NCI-H2171 treated with DMSO at 0.1 percent for 48 hours (cell line): ENCODE results near the gene PNMA8C.
"Not testable (repeated sequence)": the region's sequence is repeated elsewhere in the genome, so short reads cannot be mapped to it uniquely, and the experiment has no call there.

Source experiments
- DNase-seq: peaks from one replicate; lab custom pipeline; 2025; lab: John Stamatoyannopoulos, UW

The PNMA8C gene

DNA sequence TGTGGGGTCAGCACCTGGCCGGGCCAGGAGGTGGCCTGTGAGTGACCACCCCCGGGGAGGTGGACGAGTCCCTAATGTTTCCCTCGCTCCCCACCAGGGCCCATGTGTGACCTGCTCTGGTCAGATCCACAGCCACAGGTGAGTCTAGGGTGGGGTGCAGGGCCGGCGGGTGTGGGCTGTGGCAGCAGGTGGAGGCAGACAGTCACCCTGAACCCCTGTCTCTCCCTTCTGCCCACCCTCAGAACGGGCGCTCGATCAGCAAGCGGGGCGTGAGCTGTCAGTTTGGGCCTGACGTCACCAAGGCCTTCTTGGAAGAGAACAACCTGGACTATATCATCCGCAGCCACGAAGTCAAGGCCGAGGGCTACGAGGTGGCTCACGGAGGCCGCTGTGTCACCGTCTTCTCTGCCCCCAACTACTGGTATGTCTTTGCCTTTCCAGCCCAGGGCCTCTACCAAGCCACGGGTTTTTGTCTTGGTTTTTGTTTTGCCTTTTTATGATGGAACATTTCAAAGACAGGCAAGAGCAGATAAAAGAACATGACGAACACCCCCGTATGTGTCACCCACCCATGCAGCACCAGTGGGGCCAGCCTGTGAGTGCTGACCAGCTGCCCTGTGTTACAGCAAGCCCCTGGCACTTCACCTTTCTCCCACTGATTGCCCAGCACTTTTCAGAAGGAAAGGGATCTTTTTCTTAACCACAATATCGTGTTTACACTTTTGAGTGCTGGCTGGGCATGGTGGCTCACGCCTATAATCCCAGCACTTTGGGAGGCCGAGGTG lies 40.2 kb downstream of the PNMA8C start:
- DNase-seq = no peak

DNA sequence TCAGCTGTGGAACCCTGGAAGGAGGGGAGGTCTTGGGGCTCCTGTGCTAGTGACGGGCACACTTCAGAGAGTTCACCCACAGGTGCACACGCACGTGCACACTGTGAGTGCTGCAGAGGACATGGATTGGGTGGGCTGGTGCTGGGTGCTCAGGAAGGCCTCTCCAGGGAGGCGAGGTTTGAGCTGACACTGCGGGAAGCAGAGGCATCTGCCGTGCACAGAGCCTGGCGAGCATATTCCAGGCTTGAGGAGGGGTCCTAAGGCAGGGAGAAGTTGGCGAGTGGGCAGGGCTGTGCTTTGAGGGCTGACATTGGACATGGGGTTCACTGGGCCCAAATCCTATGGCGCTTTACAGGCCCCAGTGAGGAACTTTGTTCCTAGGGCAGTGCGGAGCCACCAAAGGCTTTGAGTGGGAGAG lies 41.0 kb downstream of the PNMA8C start:
- no peak for DNase-seq

DNA sequence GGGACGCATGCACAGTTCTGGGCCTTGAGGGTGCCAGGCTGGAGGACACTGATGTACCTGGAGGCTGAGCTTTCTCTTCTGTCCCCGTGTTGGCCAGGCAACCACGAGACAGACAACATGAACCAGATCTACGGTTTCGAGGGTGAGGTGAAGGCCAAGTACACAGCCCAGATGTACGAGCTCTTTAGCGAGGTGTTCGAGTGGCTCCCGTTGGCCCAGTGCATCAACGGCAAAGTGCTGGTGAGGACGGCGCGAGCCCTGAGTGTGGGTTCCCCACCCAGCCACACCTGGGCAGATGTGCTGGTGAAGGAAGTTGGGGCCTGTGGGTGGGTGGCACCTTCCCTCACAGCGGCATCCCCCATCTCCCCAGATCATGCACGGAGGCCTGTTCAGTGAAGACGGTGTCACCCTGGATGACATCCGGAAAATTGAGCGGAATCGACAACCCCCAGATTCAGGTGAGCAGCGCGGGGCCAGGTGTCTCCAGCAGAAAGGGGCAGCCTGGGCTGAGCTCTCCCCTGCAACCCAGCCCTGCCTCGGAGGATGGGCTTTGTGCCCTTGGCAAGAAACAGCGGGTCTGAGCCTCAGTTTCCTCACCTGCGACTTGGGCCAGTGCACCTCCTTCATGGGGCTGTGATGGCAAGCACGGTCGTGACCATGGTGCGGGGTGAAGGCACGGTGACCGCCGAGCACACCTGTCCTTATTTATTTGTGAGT lies 41.6 kb downstream of the PNMA8C start:
- DNase-seq = no peak

DNA sequence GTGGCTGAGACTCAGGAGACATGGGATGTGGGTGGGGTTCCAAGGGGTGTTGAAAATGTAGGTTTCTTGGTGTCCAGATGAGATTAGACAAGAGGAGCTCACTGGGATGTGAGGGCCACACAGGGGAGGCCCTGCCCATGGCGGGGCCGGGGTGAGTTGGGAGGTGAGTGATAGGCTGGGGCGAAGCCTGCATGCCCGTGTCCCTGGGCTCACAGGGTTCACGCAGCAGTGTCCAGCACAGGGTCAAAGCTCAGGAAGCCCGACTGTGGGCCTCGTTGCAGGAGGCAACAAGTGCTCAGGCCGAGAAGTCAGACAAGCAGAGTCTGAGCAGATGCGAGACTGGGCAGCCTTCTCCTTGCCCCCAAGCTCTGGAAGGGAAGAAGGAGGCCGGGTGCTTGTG lies 42.6 kb downstream of the PNMA8C start:
- DNase-seq = no peak

DNA sequence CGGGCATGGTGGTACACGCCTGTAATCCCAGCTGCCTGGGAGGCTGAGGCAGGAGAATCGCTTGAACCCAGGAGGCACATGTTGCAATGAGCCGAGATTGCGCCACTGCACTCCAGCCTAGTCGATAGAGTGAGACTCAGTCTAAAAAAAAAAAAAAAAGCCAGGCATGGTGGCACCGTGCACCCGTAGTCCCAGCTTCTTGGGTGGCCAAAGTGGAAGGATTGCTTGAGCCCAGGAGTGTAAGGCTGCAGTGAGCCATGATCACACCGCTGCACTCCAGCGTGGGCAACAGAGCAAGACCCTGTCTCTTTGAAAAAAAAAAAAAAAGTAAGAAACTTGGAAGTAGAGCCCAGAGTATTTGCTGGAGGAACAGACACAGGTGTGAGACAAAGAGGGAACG lies 43.1 kb downstream of the PNMA8C start:
- no peak for DNase-seq

DNA sequence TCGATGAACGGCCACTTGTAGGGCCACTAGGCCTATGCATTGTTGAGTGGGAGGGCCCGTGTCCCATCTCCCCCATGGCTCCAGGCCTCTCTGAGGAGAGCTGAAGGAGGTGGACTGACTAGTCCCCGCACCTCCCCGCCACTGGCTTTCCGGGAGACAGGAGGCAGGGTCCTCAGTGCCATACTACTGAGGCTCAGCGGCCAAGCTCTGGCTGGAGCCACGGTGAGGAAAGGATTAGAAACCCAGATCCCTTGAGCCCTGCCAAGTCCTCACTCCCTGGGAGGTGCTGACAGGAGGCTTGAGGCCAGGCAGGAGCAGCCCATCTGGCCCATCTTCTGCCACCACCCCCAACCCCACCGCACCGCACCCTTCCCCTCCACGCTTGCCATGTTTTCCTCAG lies 44.3 kb downstream of the PNMA8C start:
- DNase-seq = no peak

DNA sequence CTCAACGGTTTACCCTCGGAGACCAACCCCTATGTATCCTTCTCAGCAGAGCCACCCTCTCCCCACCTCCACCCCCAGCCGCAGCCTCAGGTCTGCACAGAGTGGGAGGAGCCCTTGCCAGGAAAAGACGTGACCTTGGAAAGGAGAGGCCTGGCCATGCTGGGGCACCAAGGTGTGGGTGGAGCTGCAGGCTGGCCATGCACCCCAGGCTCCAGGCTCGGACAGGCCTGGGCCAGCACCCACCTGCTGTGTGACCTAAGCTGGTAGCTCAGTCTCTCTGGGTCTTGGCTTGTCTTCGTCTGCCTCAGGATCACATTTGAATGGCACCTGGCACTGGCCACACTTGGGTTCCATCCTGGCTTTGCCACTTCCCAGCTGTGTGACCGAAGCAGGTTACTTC lies 44.9 kb downstream of the PNMA8C start:
- DNase-seq = no peak

DNA sequence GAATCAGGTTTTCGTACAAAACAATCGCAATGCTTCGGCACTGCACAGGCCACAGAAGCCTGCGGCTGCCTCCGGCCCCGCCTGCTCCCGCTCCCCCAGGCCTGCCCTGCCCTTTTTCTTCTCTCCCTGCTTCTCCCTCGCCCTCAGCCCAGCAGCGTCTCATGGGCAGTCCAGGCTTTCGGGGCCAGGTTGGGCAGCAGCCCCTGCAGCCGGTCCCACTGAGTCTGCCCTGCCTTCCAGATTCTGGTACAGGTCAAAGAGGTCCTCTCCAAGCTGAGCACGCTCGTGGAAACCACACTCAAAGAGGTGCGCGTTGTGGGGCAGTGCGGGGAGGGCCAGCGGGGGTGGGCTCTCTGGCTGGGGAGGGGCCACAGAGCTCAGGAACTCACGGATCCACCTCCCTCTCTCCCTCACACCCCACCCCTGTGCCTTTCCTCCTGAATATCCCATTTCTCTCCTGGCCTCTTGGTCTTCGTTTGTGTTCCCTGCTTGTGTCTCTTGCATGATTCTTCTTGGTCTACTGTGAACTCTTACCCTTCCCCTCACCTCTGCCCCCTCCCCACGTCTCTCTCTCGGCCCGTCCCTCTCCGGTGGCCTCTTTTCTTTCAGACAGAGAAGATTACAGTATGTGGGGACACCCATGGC lies 45.4 kb downstream of the PNMA8C start:
- DNase-seq = no peak

DNA sequence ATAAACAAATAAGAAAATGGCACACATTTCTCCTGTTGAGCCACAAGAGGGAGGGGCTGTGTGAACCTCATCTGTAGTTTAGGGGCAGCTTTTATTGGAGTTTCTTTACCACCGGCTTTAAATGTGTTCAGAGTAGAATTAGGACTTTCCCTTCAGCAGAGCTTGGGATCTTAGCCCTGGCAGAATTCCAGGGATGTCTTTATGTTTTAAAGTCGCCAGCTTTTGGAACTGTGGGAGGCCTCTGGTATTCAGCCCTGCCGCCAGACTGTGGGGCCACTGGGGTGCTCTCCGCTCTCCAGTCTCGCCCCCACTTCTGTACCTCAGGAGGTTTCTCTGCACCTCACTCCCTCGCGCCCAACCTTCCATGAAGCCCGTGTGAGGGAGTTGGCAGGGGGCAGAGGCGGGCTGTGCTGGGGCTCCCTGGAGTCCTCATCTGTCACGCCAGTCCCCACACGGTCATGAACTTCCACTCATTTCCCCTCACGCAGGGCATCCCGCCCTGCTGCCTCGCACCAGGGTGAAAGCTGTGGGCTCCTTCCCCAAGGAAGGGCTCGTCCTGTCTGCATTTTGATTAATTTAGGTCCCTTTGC lies 46.9 kb downstream of the PNMA8C start:
- no peak for DNase-seq

DNA sequence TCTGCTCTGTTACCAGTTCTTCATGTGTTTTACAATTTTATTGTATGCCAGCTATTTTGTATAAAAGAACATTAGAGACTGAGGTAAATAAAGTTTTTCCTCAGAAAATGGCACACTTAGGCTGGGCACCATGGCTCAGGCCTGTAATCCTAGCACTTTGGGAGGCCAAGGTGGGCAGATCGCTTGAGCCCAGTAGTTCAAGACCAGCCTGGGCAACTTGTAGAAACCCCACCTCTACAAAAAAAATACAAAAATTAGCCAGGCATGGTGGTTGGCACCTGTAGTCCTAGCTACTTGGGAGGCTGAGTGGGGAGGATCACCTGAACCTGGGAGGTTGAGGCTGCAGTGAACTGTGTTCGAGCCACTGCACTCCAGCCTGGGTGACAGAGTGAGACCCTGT lies 47.4 kb downstream of the PNMA8C start:
- DNase-seq = no peak

DNA sequence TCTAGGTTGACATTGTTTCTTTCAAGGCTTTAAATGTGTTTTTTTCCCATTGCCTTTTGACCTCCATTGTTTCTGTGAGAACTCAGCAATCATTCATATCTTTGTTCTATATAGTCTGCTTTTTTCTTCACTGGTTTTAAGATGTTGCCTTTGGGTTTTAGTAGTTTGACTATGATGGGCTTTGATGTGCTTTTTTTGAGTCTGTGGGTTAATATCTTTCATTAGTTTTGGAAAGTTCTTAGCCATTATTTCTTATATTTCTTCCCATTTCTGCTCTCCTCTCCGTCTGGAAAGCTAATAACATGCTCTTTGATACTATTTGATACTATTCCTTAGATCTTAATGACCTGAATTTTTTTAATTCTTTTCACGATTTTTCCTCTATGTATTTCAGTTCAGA lies 48.0 kb downstream of the PNMA8C start:
- DNase-seq = no peak

DNA sequence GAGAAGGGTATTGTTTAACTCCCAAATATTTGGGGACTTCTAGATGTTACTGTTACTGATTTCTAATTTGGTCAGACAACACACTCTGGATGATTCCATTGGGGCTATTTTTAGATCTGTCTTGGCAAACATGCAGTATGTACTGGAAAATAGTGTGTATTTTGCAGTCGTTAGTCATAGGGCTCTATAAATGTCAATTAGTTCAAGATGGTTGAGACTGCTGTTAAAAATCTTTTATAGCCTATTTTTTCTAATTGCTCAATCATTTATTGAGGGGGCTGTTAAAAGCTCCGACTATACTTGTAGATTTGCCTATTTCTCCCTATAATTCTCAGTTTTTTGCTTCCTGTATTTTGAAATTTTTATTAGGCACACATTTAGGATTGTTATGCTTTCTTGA lies 50.5 kb downstream of the PNMA8C start:
- no peak for DNase-seq

DNA sequence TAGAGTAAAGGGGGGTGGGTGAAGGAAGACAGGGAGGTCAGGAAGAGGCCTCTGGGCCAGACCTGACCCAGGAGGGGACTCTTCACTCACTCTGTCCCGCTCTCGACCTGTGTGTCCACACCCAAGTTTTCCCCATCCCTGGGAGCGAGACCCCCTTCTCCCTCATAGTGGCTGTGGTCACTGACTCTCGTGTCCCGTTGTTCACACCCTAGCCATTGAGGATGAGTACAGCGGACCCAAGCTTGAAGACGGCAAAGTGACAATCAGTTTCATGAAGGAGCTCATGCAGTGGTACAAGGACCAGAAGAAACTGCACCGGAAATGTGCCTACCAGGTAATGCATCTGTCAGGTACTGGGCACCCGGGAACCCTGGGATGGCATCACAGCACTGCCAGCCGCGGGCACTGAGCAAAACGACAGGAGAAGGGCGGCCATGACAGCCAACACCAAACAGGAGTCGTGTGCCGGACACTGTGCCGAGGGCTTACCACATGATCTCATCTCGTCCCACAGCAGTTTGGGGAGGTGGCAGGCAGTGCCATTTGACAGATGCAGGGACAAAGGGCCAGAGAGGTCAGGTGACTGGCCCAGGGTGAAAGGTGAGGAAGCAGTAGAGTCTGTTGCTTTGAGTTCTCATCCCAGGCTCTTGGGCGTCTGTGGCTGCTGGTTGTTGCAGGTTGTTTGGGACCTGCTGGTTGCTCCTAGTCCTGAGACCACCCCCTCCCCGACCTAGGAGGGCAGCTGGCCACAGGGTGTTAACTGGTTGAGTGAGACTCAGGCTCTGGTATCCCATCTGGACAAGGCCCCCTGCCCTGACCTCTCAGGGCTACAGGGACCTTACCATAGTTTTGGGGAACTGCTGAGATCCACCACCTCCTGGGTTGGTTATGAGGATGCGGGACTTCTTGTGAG lies 52.2 kb downstream of the PNMA8C start:
- DNase-seq = no peak

DNA sequence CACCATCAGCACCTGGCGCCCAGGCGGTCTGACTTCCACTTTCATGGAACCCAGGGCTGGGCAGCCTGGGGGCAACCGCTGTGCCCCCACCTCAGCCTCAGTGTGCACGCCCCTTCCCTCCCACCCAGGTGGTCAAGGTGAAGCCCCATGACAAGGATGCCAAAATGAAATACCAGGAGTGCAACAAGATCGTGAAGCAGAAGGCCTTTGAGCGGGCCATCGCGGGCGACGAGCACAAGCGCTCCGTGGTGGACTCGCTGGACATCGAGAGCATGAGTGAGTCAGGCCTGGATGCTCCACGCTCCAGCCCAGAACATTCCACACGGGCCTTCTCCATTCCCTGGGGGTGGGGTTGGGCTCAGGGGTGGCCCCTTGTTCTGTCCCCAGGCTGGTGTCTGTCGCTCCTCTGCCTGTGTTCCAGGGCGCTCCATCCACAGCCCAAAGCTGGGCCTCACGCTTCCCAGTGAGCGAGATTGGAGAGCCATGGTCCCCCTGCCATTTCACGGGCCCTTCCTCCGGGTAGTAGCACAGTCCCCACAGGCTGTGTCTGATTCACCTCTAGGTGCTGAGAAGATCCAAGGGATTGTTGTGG lies 53.2 kb downstream of the PNMA8C start:
- not testable (repeated sequence) for DNase-seq
